Bladder microvascular endothelial cell (primary cell): Measurements from ENCODE around the gene MOB2. TPM values are rescaled to one million over a fixed set of nuclear protein-coding genes. Genes with fewer than 3 reads are reported as not detected.

Source experiments
- total RNA-seq: library from RNA; depleted of rRNA; stranded (reverse); fragments of >200 nt; gene quantifications from 2 replicates; pipeline ENCODE4 v1.2.3, GENCODE V29; 2014

The MOB2 gene
- total RNA-seq: 37.7 and 52.6 TPM in 2 replicates

GRCh38 chr11:1486054-1486825 lies at the start of gene MOB2:
MOB2 (minus strand) TSS chr11:1486779; CDS start chr11:1486556, 223 bp downstream.

Other genes starting within 250 kb of the MOB2 start
- 16.7 and 40.3 TPM in 2 replicates for gene TOLLIP, start 177.1 kb downstream of the MOB2 start, total RNA-seq
- gene BRSK2, start 96.8 kb downstream of the MOB2 start, total RNA-seq: under 0.01 and 1.4 TPM in 2 replicates
- gene DUSP8, start 85.5 kb upstream of the MOB2 start, total RNA-seq: 0.32 and 1.8 TPM in 2 replicates
- not detected in 2 replicates for gene KRTAP5-1, start 98.5 kb upstream of the MOB2 start, total RNA-seq
- gene KRTAP5-2, start 111.5 kb upstream of the MOB2 start, total RNA-seq: not detected in 2 replicates
- not detected in 2 replicates for gene KRTAP5-3, start 121.7 kb upstream of the MOB2 start, total RNA-seq
- gene KRTAP5-4, start 135.4 kb upstream of the MOB2 start, total RNA-seq: not detected in 2 replicates
- gene KRTAP5-5, start 143.0 kb upstream of the MOB2 start, total RNA-seq: not detected in 2 replicates
- not detected in 2 replicates for gene KRTAP5-6, start 210.4 kb upstream of the MOB2 start, total RNA-seq